GM23338 (cell line): ENCODE data around the gene RFX2. TPM values are rescaled to one million over a fixed set of nuclear protein-coding genes. Genes with fewer than 3 reads are reported as not detected.

Experiments
- ATAC-seq: fragments of 200-7000 bp; cut with Tn5 transposase; 3 replicates; pipeline ENCODE4 v1.9.1; 2020
- DNase-seq: peaks from one replicate; pipeline ENCODE4 v3.0.0-alpha.2; 2015; ENCODE audit warnings: low spot score
- H2AFZ ChIP-seq: fragments of 200-600 bp; sonication (generic); 2 replicates; pipeline ENCODE4 v1.8.0; 2016; ENCODE audit warnings: antibody characterized with exemption, mild to moderate bottlenecking, moderate library complexity
- H3F3A ChIP-seq: fragments of 200-600 bp; sonication (generic); replicated peaks from 2 replicates; pipeline ENCODE4 v1.8.0; 2017; ENCODE audit warnings: antibody characterized with exemption, mixed run types, low read depth
- H3K27ac ChIP-seq: fragments of 200-600 bp; sonication (generic); 2 replicates; pipeline ENCODE4 v1.6.1; 2016; ENCODE audit warnings: low read depth
- H3K27me3 ChIP-seq: fragments of 200-600 bp; sonication (generic); 2 replicates; pipeline ENCODE4 v1.8.0; 2016; ENCODE audit warnings: mild to moderate bottlenecking, mixed run types, moderate library complexity; ENCODE audit not compliant: insufficient read depth
- H3K36me3 ChIP-seq: fragments of 200-600 bp; sonication (generic); 2 replicates; pipeline ENCODE4 v1.8.0; 2016; ENCODE audit warnings: mild to moderate bottlenecking; ENCODE audit not compliant: insufficient read depth
- H3K4me1 ChIP-seq: fragments of 200-600 bp; sonication (generic); 2 replicates; pipeline ENCODE4 v1.8.0; 2016; ENCODE audit warnings: mild to moderate bottlenecking, moderate library complexity; ENCODE audit not compliant: insufficient read depth
- H3K4me2 ChIP-seq: fragments of 200-600 bp; sonication (generic); 2 replicates; pipeline ENCODE4 v1.7.1; 2017; ENCODE audit warnings: mixed run types
- H3K4me3 ChIP-seq: fragments of 200-600 bp; sonication (generic); 2 replicates; pipeline ENCODE4 v1.6.1; 2016; ENCODE audit warnings: mixed run types
- H3K79me2 ChIP-seq: fragments of 200-600 bp; sonication (generic); replicated peaks from 2 replicates; pipeline ENCODE4 v1.8.0; 2017; ENCODE audit warnings: mild to moderate bottlenecking; ENCODE audit not compliant: insufficient read depth
- H3K9me2 ChIP-seq: fragments of 200-600 bp; sonication (generic); 2 replicates; pipeline ENCODE4 v1.8.0; 2017; ENCODE audit not compliant: insufficient read depth
- H4K20me1 ChIP-seq: fragments of 200-600 bp; sonication (generic); replicated peaks from 2 replicates; pipeline ENCODE4 v1.8.0; 2017; ENCODE audit warnings: mild to moderate bottlenecking; ENCODE audit not compliant: insufficient read depth
- H3K27ac Mint-ChIP-seq: 2 replicates; pipeline ENCODE4 v1.8.0; 2020; ENCODE audit warnings: inconsistent platforms, mild to moderate bottlenecking, moderate library complexity, mixed read lengths
- H3K27me3 Mint-ChIP-seq: 3 replicates; pipeline ENCODE4 v1.8.0; 2022; ENCODE audit warnings: low read depth, mild to moderate bottlenecking, moderate library complexity, mixed read lengths, inconsistent platforms; ENCODE audit not compliant: insufficient read depth, poor library complexity
- H3K36me3 Mint-ChIP-seq: 3 replicates; pipeline ENCODE4 v1.8.0; 2021; ENCODE audit warnings: low read depth, mild to moderate bottlenecking, inconsistent platforms, moderate library complexity, mixed read lengths
- H3K4me1 Mint-ChIP-seq: 3 replicates; pipeline ENCODE4 v1.8.0; 2020; ENCODE audit warnings: mild to moderate bottlenecking, inconsistent platforms, mixed read lengths
- H3K4me3 Mint-ChIP-seq: 3 replicates; pipeline ENCODE4 v1.8.0; 2021; ENCODE audit warnings: moderate library complexity, mild to moderate bottlenecking, inconsistent platforms, mixed read lengths
- H3K9me3 Mint-ChIP-seq: 3 replicates; pipeline ENCODE4 v1.8.0; 2020; ENCODE audit warnings: moderate library complexity, mild to moderate bottlenecking, inconsistent platforms, mixed read lengths
- CREB1 ChIP-seq: fragments of 250-450 bp; sonication (Bioruptor Pico); IDR thresholded peaks from 2 replicates; pipeline ENCODE4 v1.5.0; 2020; ENCODE audit warnings: low read depth, mild to moderate bottlenecking, moderate library complexity
- EZH2 ChIP-seq: fragments of 200-600 bp; sonication (generic); IDR thresholded peaks from one replicate; pipeline ENCODE4 v1.8.0; 2017; ENCODE audit warnings: antibody characterized with exemption, mild to moderate bottlenecking, low read depth; ENCODE audit not compliant: unreplicated experiment
- EZH2phosphoT487 ChIP-seq: fragments of 200-600 bp; sonication (generic); IDR thresholded peaks from one replicate; pipeline ENCODE4 v1.8.1; 2018; ENCODE audit warnings: antibody characterized with exemption; ENCODE audit not compliant: unreplicated experiment
- JUNB ChIP-seq: IDR thresholded peaks from one replicate; pipeline ENCODE4 v1.6.1; 2016; ENCODE audit warnings: antibody characterized with exemption; ENCODE audit not compliant: unreplicated experiment
- NANOG ChIP-seq: IDR thresholded peaks from 2 replicates; pipeline ENCODE4 v1.6.1; 2016; ENCODE audit warnings: antibody characterized with exemption, borderline replicate concordance
- POLR2AphosphoS5 ChIP-seq: IDR thresholded peaks from 2 replicates; pipeline ENCODE4 v1.6.1; 2016; ENCODE audit warnings: antibody characterized with exemption, low read depth
- STAT1 ChIP-seq: IDR thresholded peaks from one replicate; pipeline ENCODE4 v1.6.1; 2016; ENCODE audit warnings: antibody characterized with exemption; ENCODE audit not compliant: unreplicated experiment
- ZNF114 ChIP-seq: fragments of 250-450 bp; sonication (Bioruptor Pico); IDR thresholded peaks from 2 replicates; pipeline ENCODE4 v1.5.0; 2020; ENCODE audit warnings: mild to moderate bottlenecking, moderate library complexity
- ZNF331 ChIP-seq: fragments of 250-450 bp; sonication (Bioruptor Pico); IDR thresholded peaks from 2 replicates; pipeline ENCODE4 v1.5.0; 2020; ENCODE audit warnings: low read depth, mild to moderate bottlenecking, moderate library complexity
- polyA plus RNA-seq: library from polyadenylated mRNA; unstranded; fragments of >200 nt; fragmentation: Nextera tagmentation; extraction: Ambion mirVana; gene quantifications from 2 replicates; pipeline ENCODE4 v1.2.1, GENCODE V29; 2016
- total RNA-seq: library from RNA; depleted of rRNA; stranded (reverse); fragments of >200 nt; shearing (Covaris generic); gene quantifications from 2 replicates; pipeline ENCODE4 v1.2.3, GENCODE V29; 2014
- TF ChIP-seq, protein P1 (sequence below): fragments of 250-450 bp; sonication (Bioruptor Pico); IDR thresholded peaks from 2 replicates; pipeline ENCODE4 v1.5.0; 2020; ENCODE audit warnings: mild to moderate bottlenecking, moderate library complexity
- TF ChIP-seq, protein P2 (sequence below): IDR thresholded peaks from 2 replicates; pipeline ENCODE4 v1.6.1; 2016; ENCODE audit warnings: antibody characterized with exemption
- TF ChIP-seq, protein P3 (sequence below), 2 experiments: fragments of 200-600 bp in 1 of 2; sonication (generic) in 1 of 2; conservative IDR thresholded peaks; 2 replicates each; pipeline versions ENCODE4 v1.5.1 to v1.6.1; 2016 to 2017; ENCODE audit warnings: antibody characterized with exemption in 2 of 2, low read depth in 2 of 2, mild to moderate bottlenecking in 2 of 2, moderate library complexity in 1 of 2
- TF ChIP-seq, protein P4 (sequence below): IDR thresholded peaks from one replicate; pipeline ENCODE4 v1.6.1; 2018; ENCODE audit warnings: antibody characterized with exemption; ENCODE audit not compliant: unreplicated experiment

RFX2 gene
- total and polyA plus RNA-seq, 2 experiments from 2014 or later, result 4.6 to 13.0 TPM

DNA sequence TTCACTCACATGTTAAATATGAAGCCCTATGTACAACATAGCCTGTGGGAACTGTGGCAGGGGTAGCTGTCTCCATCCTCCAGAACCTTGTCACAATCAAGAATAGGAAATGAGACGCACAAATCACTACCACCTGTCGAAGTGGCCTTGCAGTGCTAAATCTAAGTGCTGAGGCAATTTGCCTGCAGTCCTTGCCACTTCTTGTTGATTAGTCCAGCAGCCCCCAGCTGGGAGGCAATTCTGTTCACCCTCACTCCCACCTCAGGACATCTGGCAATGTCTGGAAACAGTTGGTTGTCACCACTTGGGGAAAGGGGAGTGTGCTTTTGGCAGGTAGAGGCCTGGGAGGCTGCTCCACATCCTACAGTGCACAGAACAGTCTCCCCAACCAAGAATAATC lies 10.7 kb downstream of the RFX2 start:
- no peaks in the 10 kb centered on the region for H3F3A ChIP-seq
- no peaks in the 10 kb centered on the region for H4K20me1 ChIP-seq
- H3K9me2 ChIP-seq, result 0 out of 2 replicates have a peak, but pooled peaks cover 2% of the 10 kb centered on the region
- H3K4me3 ChIP-seq, result no peak overlapping the region
- H3K4me2 ChIP-seq, result no peak overlapping the region
- peaks cover 6% of the 10 kb centered on the region for H3K4me1 Mint-ChIP-seq
- H2AFZ ChIP-seq, result no peak overlapping the region
- no peak overlapping the region for H3K27ac ChIP-seq
- H3K27ac Mint-ChIP-seq, result no peak overlapping the region
- no peaks in the 10 kb centered on the region for H3K9me3 Mint-ChIP-seq
- H3K79me2 ChIP-seq, result no peaks in the 10 kb centered on the region
- TF ChIP-seq ZNF331 (no peak), STAT1 (no peak), JUNB (no peak), EZH2 (no peak), ZNF114 (CRISPR knock-in tag) (no peak), EZH2phosphoT487 (no peak), CREB1 (CRISPR knock-in tag) (no peak), NANOG (no peak), POLR2AphosphoS5 (no peak)
- TF ChIP-seq, protein P1, sequence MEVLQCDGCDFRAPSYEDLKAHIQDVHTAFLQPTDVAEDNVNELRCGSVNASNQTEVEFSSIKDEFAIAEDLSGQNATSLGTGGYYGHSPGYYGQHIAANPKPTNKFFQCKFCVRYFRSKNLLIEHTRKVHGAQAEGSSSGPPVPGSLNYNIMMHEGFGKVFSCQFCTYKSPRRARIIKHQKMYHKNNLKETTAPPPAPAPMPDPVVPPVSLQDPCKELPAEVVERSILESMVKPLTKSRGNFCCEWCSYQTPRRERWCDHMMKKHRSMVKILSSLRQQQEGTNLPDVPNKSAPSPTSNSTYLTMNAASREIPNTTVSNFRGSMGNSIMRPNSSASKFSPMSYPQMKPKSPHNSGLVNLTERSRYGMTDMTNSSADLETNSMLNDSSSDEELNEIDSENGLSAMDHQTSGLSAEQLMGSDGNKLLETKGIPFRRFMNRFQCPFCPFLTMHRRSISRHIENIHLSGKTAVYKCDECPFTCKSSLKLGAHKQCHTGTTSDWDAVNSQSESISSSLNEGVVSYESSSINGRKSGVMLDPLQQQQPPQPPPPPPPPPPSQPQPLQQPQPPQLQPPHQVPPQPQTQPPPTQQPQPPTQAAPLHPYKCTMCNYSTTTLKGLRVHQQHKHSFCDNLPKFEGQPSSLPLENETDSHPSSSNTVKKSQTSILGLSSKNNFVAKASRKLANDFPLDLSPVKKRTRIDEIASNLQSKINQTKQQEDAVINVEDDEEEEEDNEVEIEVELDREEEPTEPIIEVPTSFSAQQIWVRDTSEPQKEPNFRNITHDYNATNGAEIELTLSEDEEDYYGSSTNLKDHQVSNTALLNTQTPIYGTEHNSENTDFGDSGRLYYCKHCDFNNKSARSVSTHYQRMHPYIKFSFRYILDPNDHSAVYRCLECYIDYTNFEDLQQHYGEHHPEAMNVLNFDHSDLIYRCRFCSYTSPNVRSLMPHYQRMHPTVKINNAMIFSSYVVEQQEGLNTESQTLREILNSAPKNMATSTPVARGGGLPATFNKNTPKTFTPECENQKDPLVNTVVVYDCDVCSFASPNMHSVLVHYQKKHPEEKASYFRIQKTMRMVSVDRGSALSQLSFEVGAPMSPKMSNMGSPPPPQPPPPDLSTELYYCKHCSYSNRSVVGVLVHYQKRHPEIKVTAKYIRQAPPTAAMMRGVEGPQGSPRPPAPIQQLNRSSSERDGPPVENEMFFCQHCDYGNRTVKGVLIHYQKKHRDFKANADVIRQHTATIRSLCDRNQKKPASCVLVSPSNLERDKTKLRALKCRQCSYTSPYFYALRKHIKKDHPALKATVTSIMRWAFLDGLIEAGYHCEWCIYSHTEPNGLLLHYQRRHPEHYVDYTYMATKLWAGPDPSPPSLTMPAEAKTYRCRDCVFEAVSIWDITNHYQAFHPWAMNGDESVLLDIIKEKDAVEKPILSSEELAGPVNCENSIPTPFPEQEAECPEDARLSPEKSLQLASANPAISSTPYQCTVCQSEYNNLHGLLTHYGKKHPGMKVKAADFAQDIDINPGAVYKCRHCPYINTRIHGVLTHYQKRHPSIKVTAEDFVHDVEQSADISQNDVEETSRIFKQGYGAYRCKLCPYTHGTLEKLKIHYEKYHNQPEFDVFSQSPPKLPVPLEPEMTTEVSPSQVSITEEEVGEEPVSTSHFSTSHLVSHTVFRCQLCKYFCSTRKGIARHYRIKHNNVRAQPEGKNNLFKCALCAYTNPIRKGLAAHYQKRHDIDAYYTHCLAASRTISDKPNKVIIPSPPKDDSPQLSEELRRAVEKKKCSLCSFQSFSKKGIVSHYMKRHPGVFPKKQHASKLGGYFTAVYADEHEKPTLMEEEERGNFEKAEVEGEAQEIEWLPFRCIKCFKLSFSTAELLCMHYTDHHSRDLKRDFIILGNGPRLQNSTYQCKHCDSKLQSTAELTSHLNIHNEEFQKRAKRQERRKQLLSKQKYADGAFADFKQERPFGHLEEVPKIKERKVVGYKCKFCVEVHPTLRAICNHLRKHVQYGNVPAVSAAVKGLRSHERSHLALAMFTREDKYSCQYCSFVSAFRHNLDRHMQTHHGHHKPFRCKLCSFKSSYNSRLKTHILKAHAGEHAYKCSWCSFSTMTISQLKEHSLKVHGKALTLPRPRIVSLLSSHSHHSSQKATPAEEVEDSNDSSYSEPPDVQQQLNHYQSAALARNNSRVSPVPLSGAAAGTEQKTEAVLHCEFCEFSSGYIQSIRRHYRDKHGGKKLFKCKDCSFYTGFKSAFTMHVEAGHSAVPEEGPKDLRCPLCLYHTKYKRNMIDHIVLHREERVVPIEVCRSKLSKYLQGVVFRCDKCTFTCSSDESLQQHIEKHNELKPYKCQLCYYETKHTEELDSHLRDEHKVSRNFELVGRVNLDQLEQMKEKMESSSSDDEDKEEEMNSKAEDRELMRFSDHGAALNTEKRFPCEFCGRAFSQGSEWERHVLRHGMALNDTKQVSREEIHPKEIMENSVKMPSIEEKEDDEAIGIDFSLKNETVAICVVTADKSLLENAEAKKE (CRISPR knock-in tag), result no peak
- TF ChIP-seq, protein P2, sequence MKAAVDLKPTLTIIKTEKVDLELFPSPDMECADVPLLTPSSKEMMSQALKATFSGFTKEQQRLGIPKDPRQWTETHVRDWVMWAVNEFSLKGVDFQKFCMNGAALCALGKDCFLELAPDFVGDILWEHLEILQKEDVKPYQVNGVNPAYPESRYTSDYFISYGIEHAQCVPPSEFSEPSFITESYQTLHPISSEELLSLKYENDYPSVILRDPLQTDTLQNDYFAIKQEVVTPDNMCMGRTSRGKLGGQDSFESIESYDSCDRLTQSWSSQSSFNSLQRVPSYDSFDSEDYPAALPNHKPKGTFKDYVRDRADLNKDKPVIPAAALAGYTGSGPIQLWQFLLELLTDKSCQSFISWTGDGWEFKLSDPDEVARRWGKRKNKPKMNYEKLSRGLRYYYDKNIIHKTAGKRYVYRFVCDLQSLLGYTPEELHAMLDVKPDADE, result no peak
- TF ChIP-seq, protein P3, sequence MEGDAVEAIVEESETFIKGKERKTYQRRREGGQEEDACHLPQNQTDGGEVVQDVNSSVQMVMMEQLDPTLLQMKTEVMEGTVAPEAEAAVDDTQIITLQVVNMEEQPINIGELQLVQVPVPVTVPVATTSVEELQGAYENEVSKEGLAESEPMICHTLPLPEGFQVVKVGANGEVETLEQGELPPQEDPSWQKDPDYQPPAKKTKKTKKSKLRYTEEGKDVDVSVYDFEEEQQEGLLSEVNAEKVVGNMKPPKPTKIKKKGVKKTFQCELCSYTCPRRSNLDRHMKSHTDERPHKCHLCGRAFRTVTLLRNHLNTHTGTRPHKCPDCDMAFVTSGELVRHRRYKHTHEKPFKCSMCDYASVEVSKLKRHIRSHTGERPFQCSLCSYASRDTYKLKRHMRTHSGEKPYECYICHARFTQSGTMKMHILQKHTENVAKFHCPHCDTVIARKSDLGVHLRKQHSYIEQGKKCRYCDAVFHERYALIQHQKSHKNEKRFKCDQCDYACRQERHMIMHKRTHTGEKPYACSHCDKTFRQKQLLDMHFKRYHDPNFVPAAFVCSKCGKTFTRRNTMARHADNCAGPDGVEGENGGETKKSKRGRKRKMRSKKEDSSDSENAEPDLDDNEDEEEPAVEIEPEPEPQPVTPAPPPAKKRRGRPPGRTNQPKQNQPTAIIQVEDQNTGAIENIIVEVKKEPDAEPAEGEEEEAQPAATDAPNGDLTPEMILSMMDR (conservative IDR thresholded peaks at IDR 0.05; ENCODE audit: low read depth in 2 of 2), result no peak
- TF ChIP-seq, protein P4, sequence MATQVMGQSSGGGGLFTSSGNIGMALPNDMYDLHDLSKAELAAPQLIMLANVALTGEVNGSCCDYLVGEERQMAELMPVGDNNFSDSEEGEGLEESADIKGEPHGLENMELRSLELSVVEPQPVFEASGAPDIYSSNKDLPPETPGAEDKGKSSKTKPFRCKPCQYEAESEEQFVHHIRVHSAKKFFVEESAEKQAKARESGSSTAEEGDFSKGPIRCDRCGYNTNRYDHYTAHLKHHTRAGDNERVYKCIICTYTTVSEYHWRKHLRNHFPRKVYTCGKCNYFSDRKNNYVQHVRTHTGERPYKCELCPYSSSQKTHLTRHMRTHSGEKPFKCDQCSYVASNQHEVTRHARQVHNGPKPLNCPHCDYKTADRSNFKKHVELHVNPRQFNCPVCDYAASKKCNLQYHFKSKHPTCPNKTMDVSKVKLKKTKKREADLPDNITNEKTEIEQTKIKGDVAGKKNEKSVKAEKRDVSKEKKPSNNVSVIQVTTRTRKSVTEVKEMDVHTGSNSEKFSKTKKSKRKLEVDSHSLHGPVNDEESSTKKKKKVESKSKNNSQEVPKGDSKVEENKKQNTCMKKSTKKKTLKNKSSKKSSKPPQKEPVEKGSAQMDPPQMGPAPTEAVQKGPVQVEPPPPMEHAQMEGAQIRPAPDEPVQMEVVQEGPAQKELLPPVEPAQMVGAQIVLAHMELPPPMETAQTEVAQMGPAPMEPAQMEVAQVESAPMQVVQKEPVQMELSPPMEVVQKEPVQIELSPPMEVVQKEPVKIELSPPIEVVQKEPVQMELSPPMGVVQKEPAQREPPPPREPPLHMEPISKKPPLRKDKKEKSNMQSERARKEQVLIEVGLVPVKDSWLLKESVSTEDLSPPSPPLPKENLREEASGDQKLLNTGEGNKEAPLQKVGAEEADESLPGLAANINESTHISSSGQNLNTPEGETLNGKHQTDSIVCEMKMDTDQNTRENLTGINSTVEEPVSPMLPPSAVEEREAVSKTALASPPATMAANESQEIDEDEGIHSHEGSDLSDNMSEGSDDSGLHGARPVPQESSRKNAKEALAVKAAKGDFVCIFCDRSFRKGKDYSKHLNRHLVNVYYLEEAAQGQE, result no peak
- DNase-seq (no peak), ATAC-seq (no peak)
- no peaks in the 10 kb centered on the region for H3K4me1 ChIP-seq
- H3K36me3 Mint-ChIP-seq, result no peaks in the 10 kb centered on the region
- no peaks in the 10 kb centered on the region for H3K36me3 ChIP-seq
- no peaks in the 10 kb centered on the region for H3K27me3 ChIP-seq
- H3K27me3 Mint-ChIP-seq, result peaks cover 10% of the 10 kb centered on the region
- H3K4me3 Mint-ChIP-seq, result no peak overlapping the region
